ENCODE data around the gene ZNF236. TPM values are rescaled to one million over a fixed set of nuclear protein-coding genes. Genes with fewer than 3 reads are reported as not detected.

ZNF236 gene
- polyA plus RNA-seq, 1 donor from 2014 or later = 7.7 TPM

DNA sequence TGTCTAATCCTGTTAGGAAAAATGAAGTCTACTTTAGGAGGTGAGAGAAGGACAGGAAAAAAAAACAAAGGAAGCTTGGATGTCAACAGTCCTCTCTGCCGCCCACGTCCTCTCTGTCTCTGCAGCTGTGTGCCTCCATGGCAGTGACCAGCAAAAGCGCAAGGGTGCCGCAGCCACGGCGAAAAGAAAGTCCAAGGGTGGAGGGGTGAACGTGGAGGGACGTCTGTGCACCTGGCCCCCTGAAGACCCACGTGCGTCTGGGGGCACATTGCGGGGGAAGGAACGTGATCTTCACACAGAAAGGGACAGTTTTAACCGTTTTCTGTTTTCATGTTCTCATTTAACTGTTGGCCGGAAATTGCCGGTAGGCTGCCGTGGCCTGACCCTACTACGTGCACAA is 157.5 kb downstream of the ZNF236 start:
- Histone ChIP-seq H3K27ac (ENCODE audit: low read length) (no peak overlapping the region), H3K4me2 (ENCODE audit: low read length) (no peak overlapping the region)

DNA sequence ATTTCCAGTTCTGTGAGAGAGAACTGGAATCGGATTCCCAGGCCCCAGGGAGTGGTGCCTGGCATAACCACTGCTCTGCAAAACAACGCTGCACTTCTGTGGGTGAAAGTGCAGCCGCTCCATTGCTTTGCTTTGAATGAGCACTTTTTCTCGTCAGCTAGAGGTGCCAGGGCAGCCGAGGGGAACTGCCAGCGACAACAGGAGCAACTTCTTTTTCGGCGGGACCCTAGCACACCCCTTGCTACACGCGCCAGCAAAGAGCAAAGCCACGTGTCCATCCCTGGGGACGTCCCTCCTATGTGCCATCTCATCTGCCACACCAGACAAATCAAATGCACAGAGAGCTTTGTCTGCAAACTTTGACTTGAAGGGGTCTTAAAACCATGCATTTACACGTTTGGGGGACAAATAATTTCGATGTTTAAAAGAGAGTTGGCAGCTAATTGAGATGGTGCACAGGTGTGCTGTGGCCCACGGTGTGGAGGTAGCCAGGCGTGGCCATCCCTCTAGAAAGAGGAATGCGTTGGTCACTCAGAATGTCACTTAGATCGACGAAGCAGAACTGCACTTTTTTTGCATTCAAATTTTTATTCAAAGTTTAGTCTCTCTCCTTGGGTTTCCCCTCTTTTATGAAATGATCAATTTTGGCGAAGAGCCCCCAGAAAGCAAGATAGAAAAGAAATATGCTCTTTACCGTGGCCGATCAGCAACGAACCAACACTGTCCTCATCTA is 158.5 kb downstream of the ZNF236 start:
- Histone ChIP-seq H3K9me3 (ENCODE audit: low read length) (no peaks in the 10 kb centered on the region), H3K27ac (ENCODE audit: low read length) (no peak overlapping the region), H2AFZ (ENCODE audit: low read depth, low read length) (no peak overlapping the region), H3K36me3 (ENCODE audit: insufficient read depth, low read length) (no peaks in the 10 kb centered on the region), H3K4me3 (ENCODE audit: low read length) (no peak overlapping the region), H3K27me3 (ENCODE audit: insufficient read depth, low read depth, low read length) (no peaks in the 10 kb centered on the region), H3K4me2 (ENCODE audit: low read length) (no peak overlapping the region), H3F3A (ENCODE audit: insufficient read depth, low read length, poor library complexity, severe bottlenecking) (no peaks in the 10 kb centered on the region), H3K9me2 (ENCODE audit: insufficient read depth, low read length) (no peaks in the 10 kb centered on the region), H3K79me2 (replicated peaks; ENCODE audit: insufficient read depth, low read length) (no peaks in the 10 kb centered on the region), H4K20me1 (ENCODE audit: insufficient read depth) (no peaks in the 10 kb centered on the region), H3K9ac (ENCODE audit: low read length) (no peak overlapping the region)
- TF ChIP-seq SMC3 (conservative IDR thresholded peaks at IDR 0.05; ENCODE audit: poor library complexity) (no peak), POLR2AphosphoS5 (IDR thresholded peaks at IDR 0.05) (no peak), RAD21 (conservative IDR thresholded peaks at IDR 0.05) (no peak), EP300 (conservative IDR thresholded peaks at IDR 0.05; ENCODE audit: poor library complexity, severe bottlenecking) (no peak), TAF1 (IDR thresholded peaks at IDR 0.05; ENCODE audit: low read depth) (no peak), MXI1 (conservative IDR thresholded peaks at IDR 0.05; ENCODE audit: poor library complexity, severe bottlenecking) (no peak), EZH2 (IDR thresholded peaks at IDR 0.05; ENCODE audit: borderline replicate concordance, insufficient read depth, low read length, poor library complexity, severe bottlenecking) (no peak)
- TF ChIP-seq, protein P1, sequence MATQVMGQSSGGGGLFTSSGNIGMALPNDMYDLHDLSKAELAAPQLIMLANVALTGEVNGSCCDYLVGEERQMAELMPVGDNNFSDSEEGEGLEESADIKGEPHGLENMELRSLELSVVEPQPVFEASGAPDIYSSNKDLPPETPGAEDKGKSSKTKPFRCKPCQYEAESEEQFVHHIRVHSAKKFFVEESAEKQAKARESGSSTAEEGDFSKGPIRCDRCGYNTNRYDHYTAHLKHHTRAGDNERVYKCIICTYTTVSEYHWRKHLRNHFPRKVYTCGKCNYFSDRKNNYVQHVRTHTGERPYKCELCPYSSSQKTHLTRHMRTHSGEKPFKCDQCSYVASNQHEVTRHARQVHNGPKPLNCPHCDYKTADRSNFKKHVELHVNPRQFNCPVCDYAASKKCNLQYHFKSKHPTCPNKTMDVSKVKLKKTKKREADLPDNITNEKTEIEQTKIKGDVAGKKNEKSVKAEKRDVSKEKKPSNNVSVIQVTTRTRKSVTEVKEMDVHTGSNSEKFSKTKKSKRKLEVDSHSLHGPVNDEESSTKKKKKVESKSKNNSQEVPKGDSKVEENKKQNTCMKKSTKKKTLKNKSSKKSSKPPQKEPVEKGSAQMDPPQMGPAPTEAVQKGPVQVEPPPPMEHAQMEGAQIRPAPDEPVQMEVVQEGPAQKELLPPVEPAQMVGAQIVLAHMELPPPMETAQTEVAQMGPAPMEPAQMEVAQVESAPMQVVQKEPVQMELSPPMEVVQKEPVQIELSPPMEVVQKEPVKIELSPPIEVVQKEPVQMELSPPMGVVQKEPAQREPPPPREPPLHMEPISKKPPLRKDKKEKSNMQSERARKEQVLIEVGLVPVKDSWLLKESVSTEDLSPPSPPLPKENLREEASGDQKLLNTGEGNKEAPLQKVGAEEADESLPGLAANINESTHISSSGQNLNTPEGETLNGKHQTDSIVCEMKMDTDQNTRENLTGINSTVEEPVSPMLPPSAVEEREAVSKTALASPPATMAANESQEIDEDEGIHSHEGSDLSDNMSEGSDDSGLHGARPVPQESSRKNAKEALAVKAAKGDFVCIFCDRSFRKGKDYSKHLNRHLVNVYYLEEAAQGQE (IDR thresholded peaks at IDR 0.05; ENCODE audit: borderline replicate concordance) = no peak
- TF ChIP-seq, protein P2, sequence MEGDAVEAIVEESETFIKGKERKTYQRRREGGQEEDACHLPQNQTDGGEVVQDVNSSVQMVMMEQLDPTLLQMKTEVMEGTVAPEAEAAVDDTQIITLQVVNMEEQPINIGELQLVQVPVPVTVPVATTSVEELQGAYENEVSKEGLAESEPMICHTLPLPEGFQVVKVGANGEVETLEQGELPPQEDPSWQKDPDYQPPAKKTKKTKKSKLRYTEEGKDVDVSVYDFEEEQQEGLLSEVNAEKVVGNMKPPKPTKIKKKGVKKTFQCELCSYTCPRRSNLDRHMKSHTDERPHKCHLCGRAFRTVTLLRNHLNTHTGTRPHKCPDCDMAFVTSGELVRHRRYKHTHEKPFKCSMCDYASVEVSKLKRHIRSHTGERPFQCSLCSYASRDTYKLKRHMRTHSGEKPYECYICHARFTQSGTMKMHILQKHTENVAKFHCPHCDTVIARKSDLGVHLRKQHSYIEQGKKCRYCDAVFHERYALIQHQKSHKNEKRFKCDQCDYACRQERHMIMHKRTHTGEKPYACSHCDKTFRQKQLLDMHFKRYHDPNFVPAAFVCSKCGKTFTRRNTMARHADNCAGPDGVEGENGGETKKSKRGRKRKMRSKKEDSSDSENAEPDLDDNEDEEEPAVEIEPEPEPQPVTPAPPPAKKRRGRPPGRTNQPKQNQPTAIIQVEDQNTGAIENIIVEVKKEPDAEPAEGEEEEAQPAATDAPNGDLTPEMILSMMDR (IDR thresholded peaks at IDR 0.05; ENCODE audit: poor library complexity, severe bottlenecking) = no peak

More for the DNA sequence above, 157.5 kb downstream of the ZNF236 start:
- Histone ChIP-seq H3K79me2 (replicated peaks; ENCODE audit: insufficient read depth, low read length) (no peaks in the 10 kb centered on the region), H3K36me3 (ENCODE audit: insufficient read depth, low read length) (no peaks in the 10 kb centered on the region), H3K9me2 (ENCODE audit: insufficient read depth, low read length) (no peaks in the 10 kb centered on the region), H3K9me3 (ENCODE audit: low read length) (no peaks in the 10 kb centered on the region), H4K20me1 (ENCODE audit: insufficient read depth) (no peaks in the 10 kb centered on the region), H3K27me3 (ENCODE audit: insufficient read depth, low read depth, low read length) (no peaks in the 10 kb centered on the region), H2AFZ (ENCODE audit: low read depth, low read length) (no peak overlapping the region), H3K9ac (ENCODE audit: low read length) (no peak overlapping the region), H3K4me3 (ENCODE audit: low read length) (no peak overlapping the region), H3F3A (ENCODE audit: insufficient read depth, low read length, poor library complexity, severe bottlenecking) (no peaks in the 10 kb centered on the region)
- no peak for TF ChIP-seq EP300 (conservative IDR thresholded peaks at IDR 0.05; ENCODE audit: poor library complexity, severe bottlenecking)
- TF ChIP-seq, protein P2 (IDR thresholded peaks at IDR 0.05; ENCODE audit: poor library complexity, severe bottlenecking) = no peak
- no peak for TF ChIP-seq EZH2 (IDR thresholded peaks at IDR 0.05; ENCODE audit: borderline replicate concordance, insufficient read depth, low read length, poor library complexity, severe bottlenecking)
- TF ChIP-seq, protein P1 (IDR thresholded peaks at IDR 0.05; ENCODE audit: borderline replicate concordance) = no peak
- no peak for TF ChIP-seq TAF1 (IDR thresholded peaks at IDR 0.05; ENCODE audit: low read depth)
- TF ChIP-seq MXI1 (conservative IDR thresholded peaks at IDR 0.05; ENCODE audit: poor library complexity, severe bottlenecking) = no peak
- no peak for TF ChIP-seq SMC3 (conservative IDR thresholded peaks at IDR 0.05; ENCODE audit: poor library complexity)
- no peak for TF ChIP-seq RAD21 (conservative IDR thresholded peaks at IDR 0.05)
- no peak for TF ChIP-seq POLR2AphosphoS5 (IDR thresholded peaks at IDR 0.05)

Measured in neural cell (in vitro differentiated cells).